Spleen (tissue), 11 donors: ENCODE results near the gene CHRFAM7A. TPM values are rescaled to one million over a fixed set of nuclear protein-coding genes. Genes with fewer than 3 reads are reported as not detected.
"Not testable (repeated sequence)": the region's sequence is repeated elsewhere in the genome, so short reads cannot be mapped to it uniquely, and the experiment has no call there.

ENCODE experiments used
- DNase-seq: peaks from one replicate; pipeline ENCODE4 v3.0.0-alpha.2; 2020
- H3K27ac ChIP-seq, 8 donors: fragments of 200-600 bp; sonication (generic) in 7 of 8; 1 replicate in 4 of 8; 2 replicates in 4 of 8; pipeline versions ENCODE4 v1.5.0 to v1.8.0; 2016 to 2021; ENCODE audit warnings: inconsistent platforms in 4 of 8, mild to moderate bottlenecking in 4 of 8, moderate library complexity in 1 of 8
- H3K27me3 ChIP-seq, 7 donors: fragments of 200-600 bp; sonication (generic) in 6 of 7; replicated peaks in 1 of 7; 1 replicate in 4 of 7; 2 replicates in 3 of 7; pipeline versions ENCODE4 v1.5.0 to v1.8.0; 2016 to 2021; ENCODE audit warnings: inconsistent platforms in 3 of 7, mild to moderate bottlenecking in 1 of 7
- H3K36me3 ChIP-seq, 6 donors: fragments of 200-600 bp; sonication (generic) in 5 of 6; 1 replicate in 4 of 6; 2 replicates in 2 of 6; pipeline versions ENCODE4 v1.5.0 to v1.8.0; 2016 to 2021; ENCODE audit warnings: inconsistent platforms in 2 of 6
- H3K4me1 ChIP-seq, 6 donors: fragments of 200-600 bp; sonication (generic) in 5 of 6; 1 replicate in 3 of 6; 2 replicates in 3 of 6; pipeline versions ENCODE4 v1.5.0 to v1.8.0; 2016 to 2021; ENCODE audit warnings: inconsistent platforms in 3 of 6
- H3K4me3 ChIP-seq, 8 donors: fragments of 200-600 bp; sonication (generic) in 7 of 8; 1 replicate in 4 of 8; 2 replicates in 4 of 8; pipeline versions ENCODE4 v1.5.0 to v1.8.0; 2016 to 2021; ENCODE audit warnings: inconsistent platforms in 4 of 8, mild to moderate bottlenecking in 4 of 8, moderate library complexity in 2 of 8
- H3K9me3 ChIP-seq, 8 donors: fragments of 200-600 bp; sonication (generic) in 7 of 8; 1 replicate in 4 of 8; 2 replicates in 4 of 8; pipeline versions ENCODE4 v1.5.0 to v1.8.0; 2016 to 2021; ENCODE audit warnings: inconsistent platforms in 4 of 8
- WGBS, 5 donors: extraction: QIAGEN DNeasy Blood & Tissue Kit in 3 of 5; methylation state at CpG; one replicate each; pipeline versions ENCODE4 v1.1.5 to v1.1.7; 2013 to 2018; 5-methylcytosine and 5-hydroxymethylcytosine counted together
- intact Hi-C: fragments of 100-400 bp; cut with DNase I; formaldehyde crosslinking; loops from one replicate; pipeline ENCODE4 v1.15.0; 2023; ENCODE audit warnings: low total_unique reads
- polyA plus RNA-seq, 3 donors: library from polyadenylated mRNA; stranded (reverse); fragments of 200-250 nt; gene quantifications; one replicate each; pipeline ENCODE4 v1.2.1, GENCODE V29; 2013
- small RNA-seq, 4 donors: library from RNA; depleted of rRNA; stranded (forward); fragments of <200 nt; gene quantifications; one replicate each; pipeline ENCODE3, GENCODE V24; 2016
- total RNA-seq, 7 donors: library from RNA; depleted of rRNA in 3 of 7; stranded (reverse); fragments of >200 nt in 3 of 7; fragmentation: NEBNext Ultra II Directional in 4 of 7; extraction: Animal tissue kit (Norgen Biotek cat#: 25700) in 4 of 7; gene quantifications; one replicate each; pipeline versions ENCODE4 v1.1.0 to v1.2.1, GENCODE V29; 2016 to 2021
- donor health status: healthy with polysubstance abuse.
- donor health status: DM: no; HTN: no; CAD: no; lungs with moderate emphysema.
- donor health status: DM: no; HTN: no; CAD: no.
- donor health status: Bipolar disorder and iron deficiency.
- donor health status: healthy.
- donor health status: DM: no; HTN: no; CAD: no.
- donor health status: DM: yes; HTN: yes; CAD: no.

The CHRFAM7A gene
- total and polyA plus RNA-seq, 10 donors, result 0.22 to 13.3 (median 1.6) TPM

- H3K4me1 ChIP-seq, H3K9me3 ChIP-seq, intact Hi-C loops, H3K36me3 ChIP-seq, DNase-seq, H3K27me3 ChIP-seq, H3K27ac ChIP-seq, H3K4me3 ChIP-seq: not testable (repeated sequence)
- 100% methylated on average over 1 of the region's 5 CpGs; no CpG with 5 or more reads in 4 of the 5 donors for WGBS, 5 donors
Measured at GRCh38 chr15:30321063-30321462, 72.3 kb downstream of the CHRFAM7A start.

DNA sequence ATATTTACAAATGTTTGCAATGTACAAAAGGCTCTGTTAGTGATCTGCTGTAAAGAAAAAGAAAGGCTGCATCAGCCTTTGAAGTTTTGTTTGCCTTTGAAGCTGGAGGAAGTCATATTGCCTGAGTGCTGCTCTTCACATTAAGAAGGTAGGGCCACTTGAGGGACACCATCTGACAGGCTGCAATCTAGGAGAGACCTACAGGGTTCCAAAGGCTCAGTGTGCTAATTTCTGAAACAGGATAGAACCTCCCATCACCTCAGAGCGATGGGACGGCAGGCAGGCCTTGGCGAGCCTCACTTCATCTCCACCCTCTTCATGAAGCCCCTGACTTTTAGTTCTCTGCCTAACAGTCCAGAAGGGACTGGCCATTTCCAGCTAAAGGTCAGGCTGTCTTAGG lies 77.6 kb downstream of the CHRFAM7A start:
- no CpG with 5 or more reads among the region's 3 CpGs for WGBS, 5 donors
- H3K27me3 ChIP-seq, H3K9me3 ChIP-seq, intact Hi-C loops, H3K36me3 ChIP-seq, H3K4me1 ChIP-seq, DNase-seq, H3K4me3 ChIP-seq, H3K27ac ChIP-seq: not testable (repeated sequence)

- H3K27me3 ChIP-seq, H3K9me3 ChIP-seq, DNase-seq, H3K4me3 ChIP-seq, H3K4me1 ChIP-seq, intact Hi-C loops, H3K36me3 ChIP-seq, H3K27ac ChIP-seq: not testable (repeated sequence)
Measured at GRCh38 chr15:30310575-30310974, 82.8 kb downstream of the CHRFAM7A start.

Small RNA genes lying within 50 kb of the gene (small RNA-seq; reads per million reads assigned to genes)
- gene AC019322.2 (0 reads per million in 4 donors), gene RF00019 (0 reads per million in 4 donors), gene RF00096 (0 reads per million in 4 donors), gene RN7SL196P (0 reads per million in 4 donors)

Other genes starting within 250 kb of the CHRFAM7A start
- 1 to 10 TPM; 3.3 to 8.9 (median 6.4) TPM for gene GOLGA8R, start 20.7 kb upstream of the CHRFAM7A start, total RNA-seq
- 1 to 10 TPM in 1 of 3 donors, under 1 TPM in 2; 0.21 to 1.2 (median 0.57) TPM for gene GOLGA8R, start 20.7 kb upstream of the CHRFAM7A start, polyA plus RNA-seq
- 1 to 10 TPM in 5 of 7 donors, under 1 TPM in 1, not detected in 1; 0.92 to 5.2 (median 1.4) TPM for gene GOLGA8Q, start 158.5 kb upstream of the CHRFAM7A start, total RNA-seq
- gene GOLGA8Q, start 158.5 kb upstream of the CHRFAM7A start, polyA plus RNA-seq, result under 1 TPM; 0.06 to 0.77 (median 0.07) TPM
- 1 to 10 TPM in 2 of 7 donors, under 1 TPM in 4, not detected in 1; 0.57 to 2.1 (median 0.87) TPM for gene GOLGA8H, start 210.5 kb upstream of the CHRFAM7A start, total RNA-seq
- gene GOLGA8H, start 210.5 kb upstream of the CHRFAM7A start, polyA plus RNA-seq, result under 1 TPM; 0.06 to 0.32 (median 0.07) TPM